GM18861 (cell line): ENCODE results near the gene IL15.

Experiments
- ATAC-seq: cut with Tn5 transposase; IDR thresholded peaks from one replicate; pipeline ENCODE4 v1.9.1; 2021; ENCODE audit not compliant: unreplicated experiment

Gene IL15

DNA sequence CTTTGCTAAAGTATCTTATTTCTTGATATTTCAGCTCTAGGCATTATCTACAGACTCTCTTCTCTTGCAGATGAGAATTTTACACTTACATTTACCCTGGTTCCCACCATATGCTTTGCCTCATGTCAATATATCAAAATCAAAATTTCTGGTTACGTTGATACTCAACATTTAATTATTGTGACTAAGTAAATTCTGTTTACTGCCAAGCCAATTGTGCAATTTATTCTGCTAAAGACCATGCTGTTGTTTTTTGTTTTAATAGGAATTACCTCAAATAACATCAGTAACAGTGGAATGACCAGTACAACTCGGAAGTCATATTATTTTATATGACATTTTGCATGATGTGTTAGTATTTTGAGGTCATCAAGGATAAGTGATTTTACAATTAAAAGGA, 125.5 kb downstream of the IL15 start:
- ATAC-seq = no peak

DNA sequence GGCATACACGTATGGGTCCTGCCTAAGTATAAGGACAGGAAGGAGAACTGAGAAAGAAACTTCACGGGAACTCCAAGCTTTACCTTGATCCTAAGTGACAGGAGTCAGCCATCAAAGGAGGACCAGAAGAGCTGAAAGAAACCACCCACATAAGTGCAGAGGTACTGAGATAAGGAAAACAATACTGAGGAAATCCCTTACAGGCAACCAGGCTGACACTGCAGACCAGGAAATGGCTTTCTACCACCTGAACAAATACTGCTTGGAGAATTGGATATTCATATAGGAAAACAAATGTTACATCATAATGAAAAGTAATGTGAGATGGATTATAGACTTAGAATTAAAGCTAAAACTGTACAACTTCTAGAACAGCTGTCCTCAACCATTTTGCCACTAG, 127.0 kb downstream of the IL15 start:
- ATAC-seq = no peak

GRCh38 chr4:141768954-141769353, 132.6 kb downstream of the IL15 start:
- no peak for ATAC-seq

GRCh38 chr4:141771889-141772830, 135.8 kb downstream of the IL15 start:
- ATAC-seq = no peak

GRCh38 chr4:141772838-141773237, 136.5 kb downstream of the IL15 start:
- no peak for ATAC-seq

DNA sequence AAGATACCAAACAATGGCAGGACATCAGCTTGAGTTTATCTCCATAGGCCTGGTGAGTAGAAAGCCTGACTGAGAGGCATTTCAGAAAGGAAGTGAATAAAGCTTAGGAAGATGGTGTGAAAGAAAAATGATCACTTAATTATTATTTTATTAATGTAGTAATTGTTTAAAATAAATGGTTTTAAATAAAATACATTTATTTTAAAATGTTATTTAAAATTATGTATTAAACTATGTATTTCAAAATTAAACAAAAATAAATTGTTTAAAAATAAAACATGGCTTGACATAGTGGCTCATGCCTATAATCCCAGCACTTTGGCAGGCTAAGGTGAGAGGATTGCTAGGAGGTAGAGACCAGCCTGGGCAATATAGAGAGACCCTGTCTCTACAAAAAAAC, 145.8 kb downstream of the IL15 start:
- ATAC-seq = no peak
